Mesendoderm (in vitro differentiated cells): ENCODE results near the gene COA1.
"Not testable (repeated sequence)": the region's sequence is repeated elsewhere in the genome, so short reads cannot be mapped to it uniquely, and the experiment has no call there.

Experiments used
- DNase-seq: peaks from one replicate; pipeline ENCODE4 v3.0.0; 2013
- H2AK5ac ChIP-seq: 2 replicates; pipeline ENCODE4 v1.6.1; 2013; ENCODE audit warnings: low read length, inconsistent platforms
- H2BK120ac ChIP-seq: 2 replicates; pipeline ENCODE4 v1.6.1; 2013; ENCODE audit warnings: low read depth, mild to moderate bottlenecking, low read length, moderate library complexity, mixed read lengths
- H2BK15ac ChIP-seq: replicated peaks from 2 replicates; pipeline ENCODE4 v1.6.1; 2013; ENCODE audit warnings: low read depth, mild to moderate bottlenecking, moderate library complexity
- H2BK5ac ChIP-seq: 2 replicates; pipeline ENCODE4 v1.6.1; 2013; ENCODE audit warnings: low read length, inconsistent platforms
- H3K18ac ChIP-seq: 2 replicates; pipeline ENCODE4 v1.6.1; 2013; ENCODE audit warnings: mild to moderate bottlenecking, low read length, mixed read lengths
- H3K23ac ChIP-seq: one replicate; pipeline ENCODE4 v1.6.1; 2013; ENCODE audit warnings: low read length
- H3K27ac ChIP-seq: 2 replicates; pipeline ENCODE4 v1.5.1; 2013; ENCODE audit warnings: low read depth, mild to moderate bottlenecking, inconsistent platforms, low read length, moderate library complexity
- H3K27me3 ChIP-seq: 2 replicates; pipeline ENCODE4 v1.6.1; 2013; ENCODE audit warnings: low read length, control low read depth, mild to moderate bottlenecking, inconsistent platforms; ENCODE audit not compliant: insufficient read depth, poor library complexity
- H3K36me3 ChIP-seq: 2 replicates; pipeline ENCODE4 v1.6.1; 2013; ENCODE audit warnings: low read length, inconsistent platforms; ENCODE audit not compliant: control insufficient read depth, insufficient read depth
- H3K4ac ChIP-seq: one replicate; pipeline ENCODE4 v1.6.1; 2013; ENCODE audit warnings: low read depth, mild to moderate bottlenecking, low read length, moderate library complexity
- H3K4me1 ChIP-seq: 2 replicates; pipeline ENCODE4 v1.6.1; 2013; ENCODE audit warnings: low read depth, low read length, inconsistent platforms; ENCODE audit not compliant: control insufficient read depth
- H3K4me2 ChIP-seq: 2 replicates; pipeline ENCODE4 v1.6.1; 2013; ENCODE audit warnings: low read length
- H3K4me3 ChIP-seq: 2 replicates; pipeline ENCODE4 v1.5.1; 2013; ENCODE audit warnings: mild to moderate bottlenecking, low read length
- H3K56ac ChIP-seq: one replicate; pipeline ENCODE4 v1.6.1; 2013; ENCODE audit warnings: low read length
- H3K79me1 ChIP-seq: 2 replicates; pipeline ENCODE4 v1.6.1; 2013; ENCODE audit warnings: low read length, inconsistent platforms
- H3K79me2 ChIP-seq: 2 replicates; pipeline ENCODE4 v1.6.1; 2013; ENCODE audit warnings: mild to moderate bottlenecking, low read length; ENCODE audit not compliant: control insufficient read depth, insufficient read depth
- H3K9ac ChIP-seq: 2 replicates; pipeline ENCODE4 v1.6.1; 2013; ENCODE audit warnings: low read length, inconsistent platforms
- H4K5ac ChIP-seq: one replicate; pipeline ENCODE4 v1.6.1; 2013; ENCODE audit warnings: low read length
- H4K8ac ChIP-seq: one replicate; pipeline ENCODE4 v1.6.1; 2013; ENCODE audit warnings: low read depth, mild to moderate bottlenecking, control low read depth, low read length, moderate library complexity
- WGBS: extraction: QIAGEN DNeasy Blood & Tissue Kit; methylation state at CpG from one replicate; pipeline ENCODE4 v1.1.7; 2013; ENCODE audit warnings: low lambda C conversion rate, missing lambda C conversion rate; ENCODE audit not compliant: insufficient coverage; ENCODE audit errors: extremely low coverage; 5-methylcytosine and 5-hydroxymethylcytosine counted together

COA1 gene

DNA sequence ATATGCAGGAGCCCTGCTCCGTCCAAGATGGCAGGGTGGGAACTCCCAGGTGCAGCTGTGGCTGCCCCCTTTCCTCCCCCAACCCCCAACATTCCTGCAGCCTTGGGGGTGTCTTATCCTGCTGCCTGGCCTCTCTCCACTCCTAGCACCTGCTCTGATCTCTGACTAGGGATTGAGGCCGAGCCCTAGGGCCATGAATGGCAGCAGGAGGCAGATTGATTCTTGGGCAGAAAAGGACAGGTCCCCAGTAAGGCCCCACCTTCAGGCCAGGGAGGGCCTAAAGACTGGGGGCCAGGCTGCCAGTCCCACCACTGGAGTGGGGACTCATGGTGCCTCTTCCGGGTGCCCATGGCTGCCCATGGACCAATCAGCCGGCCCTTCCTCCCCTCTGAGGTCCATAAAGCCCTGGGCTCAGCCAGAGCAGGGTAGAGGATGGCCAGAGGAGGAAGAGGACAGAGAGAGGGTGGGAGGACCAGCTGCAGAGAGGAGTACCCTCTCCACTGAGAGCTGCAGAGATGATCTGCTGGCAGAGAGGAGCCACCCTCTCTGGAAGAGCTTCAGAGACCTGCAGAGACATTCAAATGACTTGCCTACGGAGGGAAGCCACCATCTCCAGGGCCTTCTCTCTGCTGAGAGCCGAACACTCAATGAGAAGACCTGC is 8.3 kb upstream of the COA1 start:
- H3K9ac ChIP-seq = no peak overlapping the region
- no peak overlapping the region for H2BK120ac ChIP-seq
- no peak overlapping the region for H3K18ac ChIP-seq
- peak overlapping the region; percentile 34 for H3K56ac ChIP-seq
- no peaks in the 10 kb centered on the region for H3K79me2 ChIP-seq
- H2AK5ac ChIP-seq = no peak overlapping the region
- no peaks in the 10 kb centered on the region for H3K27me3 ChIP-seq
- H3K27ac ChIP-seq = no peak overlapping the region
- no peak overlapping the region for H2BK5ac ChIP-seq
- no peak overlapping the region for H3K4ac ChIP-seq
- no peak overlapping the region for H2BK15ac ChIP-seq
- H3K4me3 ChIP-seq = no peak overlapping the region
- no CpG with 5 or more reads among the region's 6 CpGs for whole genome bisulfite sequencing
- H3K4me1 ChIP-seq = no peaks in the 10 kb centered on the region
- no peaks in the 10 kb centered on the region for H3K79me1 ChIP-seq
- H4K8ac ChIP-seq = no peak overlapping the region
- H4K5ac ChIP-seq = no peak overlapping the region
- no peaks in the 10 kb centered on the region for H3K36me3 ChIP-seq
- no peak overlapping the region for H3K23ac ChIP-seq
- DNase-seq = no peak
- H3K4me2 ChIP-seq = no peak overlapping the region

GRCh38 chr7:43735802-43736603 is 6.7 kb upstream of the COA1 start:
- no CpG with 5 or more reads among the region's 2 CpGs for WGBS
- Histone ChIP-seq H4K5ac (no peak overlapping the region), H2AK5ac (no peak overlapping the region), H4K8ac (peak overlapping the region; percentile 84), H3K36me3 (no peaks in the 10 kb centered on the region), H3K27me3 (no peaks in the 10 kb centered on the region), H3K9ac (no peak overlapping the region), H3K79me2 (no peaks in the 10 kb centered on the region), H3K4me1 (no peaks in the 10 kb centered on the region), H3K4me3 (no peak overlapping the region), H3K4ac (no peak overlapping the region), H3K56ac (no peak overlapping the region), H3K79me1 (no peaks in the 10 kb centered on the region), H2BK5ac (no peak overlapping the region), H3K4me2 (no peak overlapping the region), H3K18ac (peak overlapping the region; percentile 76), H2BK15ac (peak overlapping the region; percentile 8), H3K23ac (no peak overlapping the region), H2BK120ac (no peak overlapping the region), H3K27ac (no peak overlapping the region)
- DNase-seq = peak; percentile 53

DNA sequence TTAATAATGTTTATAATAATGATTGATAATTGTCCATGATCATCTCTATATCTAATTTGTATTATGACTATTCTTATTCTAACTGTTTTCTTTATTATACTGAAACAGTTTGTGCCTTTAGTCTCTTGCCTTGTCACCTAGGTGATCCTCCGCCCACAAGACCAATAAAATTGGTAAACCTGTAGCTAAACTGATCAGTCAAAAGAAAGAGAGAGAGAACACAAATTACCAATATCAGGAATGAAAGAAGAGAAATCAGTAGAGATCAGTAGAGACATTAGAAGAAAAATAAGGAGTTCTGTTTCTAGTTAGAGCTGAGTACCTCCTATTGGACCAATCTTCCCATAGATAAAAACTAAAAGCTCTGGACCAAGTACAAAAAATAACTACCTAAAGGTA is 6.1 kb upstream of the COA1 start:
- Histone ChIP-seq H2BK120ac (no peak overlapping the region), H4K8ac (no peak overlapping the region), H2BK15ac (no peak overlapping the region), H3K27me3 (no peaks in the 10 kb centered on the region), H3K23ac (no peak overlapping the region), H3K9ac (no peak overlapping the region), H3K4me1 (no peaks in the 10 kb centered on the region), H3K56ac (no peak overlapping the region), H3K18ac (no peak overlapping the region), H3K79me2 (no peaks in the 10 kb centered on the region), H4K5ac (no peak overlapping the region), H3K79me1 (no peaks in the 10 kb centered on the region), H2BK5ac (no peak overlapping the region), H3K36me3 (no peaks in the 10 kb centered on the region), H3K4me3 (no peak overlapping the region), H3K4ac (no peak overlapping the region), H3K27ac (no peak overlapping the region), H3K4me2 (no peak overlapping the region), H2AK5ac (no peak overlapping the region)
- WGBS = no CpG with 5 or more reads among the region's 1 CpG
- no peak for DNase-seq

DNA sequence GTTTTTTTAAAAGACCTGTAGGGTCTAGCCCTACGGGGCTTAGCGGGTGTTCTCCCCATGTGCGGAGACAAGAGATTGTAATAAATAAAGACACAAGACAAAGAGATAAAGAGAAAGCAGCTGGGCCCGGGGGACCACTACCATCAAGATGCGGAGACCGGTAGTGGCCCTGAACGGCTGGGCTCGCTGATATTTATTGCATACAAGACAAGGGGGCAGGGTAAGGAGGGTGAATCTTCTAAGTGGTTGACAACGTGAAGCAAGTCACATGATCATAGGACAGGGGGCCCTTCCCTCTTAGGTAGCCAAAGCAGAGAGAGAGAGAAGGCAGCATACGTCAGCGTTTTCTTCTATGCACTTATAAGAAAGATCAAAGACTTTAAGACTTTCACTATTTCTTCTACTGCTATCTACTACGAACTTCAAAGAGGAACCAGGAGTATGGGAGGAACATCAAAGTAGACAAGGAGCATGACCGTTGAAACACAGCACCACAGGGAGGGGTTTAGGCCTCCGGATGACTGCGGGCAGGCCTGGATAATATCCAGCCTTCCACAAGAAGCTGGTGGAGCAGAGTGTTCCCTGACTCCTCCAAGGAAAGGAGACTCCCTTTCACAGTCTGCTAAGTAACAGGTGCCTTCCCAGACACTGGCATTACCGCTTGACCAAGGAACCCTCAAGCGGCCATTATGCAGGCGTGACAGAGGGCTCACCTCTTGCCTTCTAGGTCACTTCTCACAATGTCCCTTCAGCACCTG is 5.4 kb upstream of the COA1 start:
- not testable (repeated sequence) for H3K4me2 ChIP-seq, H2BK15ac ChIP-seq, H3K56ac ChIP-seq, H3K4me3 ChIP-seq, H2BK120ac ChIP-seq, H3K79me2 ChIP-seq, H3K4me1 ChIP-seq, H3K9ac ChIP-seq, H3K23ac ChIP-seq, H3K4ac ChIP-seq, H3K36me3 ChIP-seq, H2AK5ac ChIP-seq, H3K27ac ChIP-seq, H2BK5ac ChIP-seq, H3K27me3 ChIP-seq, H4K5ac ChIP-seq, DNase-seq, H3K18ac ChIP-seq, H4K8ac ChIP-seq, H3K79me1 ChIP-seq
- no CpG with 5 or more reads among the region's 18 CpGs for WGBS

DNA sequence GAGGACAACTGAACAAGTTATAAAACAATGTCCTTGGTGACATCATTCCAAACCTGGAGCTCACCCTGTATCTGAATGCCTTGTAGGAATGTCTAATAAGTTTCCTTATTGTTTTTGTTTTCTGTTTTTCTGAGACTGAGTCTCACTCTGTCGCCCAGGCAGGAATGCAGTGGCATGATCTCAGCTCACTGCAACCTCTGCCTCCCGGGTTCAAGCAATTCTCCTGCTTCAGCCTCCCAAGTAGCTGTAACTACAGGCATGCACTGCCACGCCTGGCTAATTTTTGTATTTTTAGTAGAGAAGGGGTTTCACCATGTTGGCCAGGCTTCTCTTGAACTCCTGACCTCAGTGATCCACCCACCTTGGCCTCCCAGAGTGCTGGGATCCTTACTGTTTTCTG is 2.2 kb upstream of the COA1 start:
- not testable (repeated sequence) for H2BK15ac ChIP-seq, H3K9ac ChIP-seq
- WGBS = no CpG with 5 or more reads among the region's 3 CpGs

More for the DNA sequence above, 2.2 kb upstream of the COA1 start:
- H3K4me2 ChIP-seq, H3K4ac ChIP-seq, H2BK5ac ChIP-seq, H4K8ac ChIP-seq, H3K27me3 ChIP-seq, H3K27ac ChIP-seq, DNase-seq, H3K79me1 ChIP-seq, H3K23ac ChIP-seq, H4K5ac ChIP-seq, H3K36me3 ChIP-seq, H3K18ac ChIP-seq, H3K4me1 ChIP-seq, H2AK5ac ChIP-seq, H3K4me3 ChIP-seq, H3K56ac ChIP-seq, H2BK120ac ChIP-seq: not testable (repeated sequence)
- peaks cover 21% of the 10 kb centered on the region for H3K79me2 ChIP-seq
